ENCODE measurements around the gene RAB39A. TPM values are rescaled to one million over a fixed set of nuclear protein-coding genes. Genes with fewer than 3 reads are reported as not detected.

The RAB39A gene
- total RNA-seq, 4 donors from 2014 or later: 0.68 TPM; not detected in 3

GRCh38 chr11:107999759-108000455 lies 71.7 kb downstream of the RAB39A start:
- Histone ChIP-seq H3K27ac (no peak overlapping the region), H3K9me3 (no peaks in the 10 kb centered on the region), H3K27me3 (no peaks in the 10 kb centered on the region), H3K4me3 (no peak overlapping the region), H3K36me3 (no peaks in the 10 kb centered on the region), H3K4me1 (peaks cover 0 to 5% (median 0%) of the 10 kb centered on the region in 4 donors)
- intact Hi-C loops (cut with DNase I; ENCODE audit: low total_unique reads) (no loop called here), in situ Hi-C loops (cut with MboI; ENCODE audit: low pct_ligation_motif_present in 1 of 4, low pct_unique_long_range_greater_than_20kb in 1 of 4, low sequenced_read_pairs in 3 of 4) (loop anchor here in 2 of 4 donors (10.0 to 25.0 kb wide), 2 partner anchors 655 to 662 kb away; partner anchors contain the start of gene DDX10 (in 1 of the 2))
- TF ChIP-seq CTCF (IDR thresholded peaks at IDR 0.05) (peak; percentile 32 to 43 (median 39)), POLR2A (IDR thresholded peaks at IDR 0.05) (no peak), POLR2AphosphoS5 (IDR thresholded peaks at IDR 0.05) (no peak), EP300 (IDR thresholded peaks at IDR 0.05; ENCODE audit: low read depth) (no peak)
- 36 to 47% methylated on average over 3 to 6 of the region's 6 CpGs for WGBS, 2 donors (ENCODE audit: low coverage in 1 of 2)
- no peak for DNase-seq

- WGBS, 2 donors (ENCODE audit: low coverage in 1 of 2): 91 to 92% methylated on average over 2 to 3 of the region's 3 CpGs
Observed at GRCh38 chr11:108002476-108002875, 74.2 kb downstream of the RAB39A start.

GRCh38 chr11:108003623-108004022 lies 75.4 kb downstream of the RAB39A start:
- Histone ChIP-seq H3K4me3 (no peak overlapping the region), H3K27ac (no peak overlapping the region), H3K36me3 (no peaks in the 10 kb centered on the region), H3K4me1 (peaks cover 0 to 6% (median 0%) of the 10 kb centered on the region in 4 donors), H3K9me3 (no peaks in the 10 kb centered on the region), H3K27me3 (no peaks in the 10 kb centered on the region)
- no peak for TF ChIP-seq EP300 (IDR thresholded peaks at IDR 0.05; ENCODE audit: low read depth)
- TF ChIP-seq POLR2A (IDR thresholded peaks at IDR 0.05): no peak
- no peak for TF ChIP-seq POLR2AphosphoS5 (IDR thresholded peaks at IDR 0.05)
- no peak for TF ChIP-seq CTCF (IDR thresholded peaks at IDR 0.05)
- 82 to 90% methylated on average over 4 to 5 of the region's 5 CpGs for WGBS, 2 donors (ENCODE audit: low coverage in 1 of 2)
- DNase-seq: no peak
- intact Hi-C loops (cut with DNase I; ENCODE audit: low total_unique reads) (no loop called here), in situ Hi-C loops (cut with MboI; ENCODE audit: low pct_ligation_motif_present in 1 of 4, low pct_unique_long_range_greater_than_20kb in 1 of 4, low sequenced_read_pairs in 3 of 4) (loop anchor here in 2 of 4 donors (10.0 to 25.0 kb wide), 2 partner anchors 651 to 659 kb away; partner anchors contain the start of gene DDX10 (in 1 of the 2))

More at GRCh38 chr11:108002476-108002875, 74.2 kb downstream of the RAB39A start:
- no peaks in the 10 kb centered on the region for H3K36me3 ChIP-seq
- in situ Hi-C loops (cut with MboI; ENCODE audit: low pct_ligation_motif_present in 1 of 4, low pct_unique_long_range_greater_than_20kb in 1 of 4, low sequenced_read_pairs in 3 of 4) (loop anchor here in 2 of 4 donors (10.0 to 25.0 kb wide), 2 partner anchors 652 to 660 kb away; partner anchors contain the start of gene DDX10 (in 1 of the 2)), intact Hi-C loops (cut with DNase I; ENCODE audit: low total_unique reads) (no loop called here)
- H3K4me1 ChIP-seq: no peaks in the 10 kb centered on the region
- no peaks in the 10 kb centered on the region for H3K9me3 ChIP-seq
- H3K4me3 ChIP-seq: no peak overlapping the region
- no peak for TF ChIP-seq POLR2A (IDR thresholded peaks at IDR 0.05)
- TF ChIP-seq CTCF (IDR thresholded peaks at IDR 0.05): no peak
- no peak for TF ChIP-seq EP300 (IDR thresholded peaks at IDR 0.05; ENCODE audit: low read depth)
- no peak for TF ChIP-seq POLR2AphosphoS5 (IDR thresholded peaks at IDR 0.05)
- DNase-seq: no peak
- no peak overlapping the region for H3K27ac ChIP-seq
- no peaks in the 10 kb centered on the region for H3K27me3 ChIP-seq

- no peak for DNase-seq
- no peak overlapping the region for H3K4me3 ChIP-seq
- H3K4me1 ChIP-seq: peaks cover 11 to 35% (median 24%) of the 10 kb centered on the region in 4 donors
- in situ Hi-C loops (cut with MboI; ENCODE audit: low pct_ligation_motif_present in 1 of 4, low pct_unique_long_range_greater_than_20kb in 1 of 4, low sequenced_read_pairs in 3 of 4) (loop anchor here in 2 of 4 donors (10.0 to 25.0 kb wide), 2 partner anchors 647 to 654 kb away; partner anchors contain the start of gene DDX10 (in 1 of the 2)), intact Hi-C loops (cut with DNase I; ENCODE audit: low total_unique reads) (no loop called here)
- no peaks in the 10 kb centered on the region for H3K9me3 ChIP-seq
- no peak overlapping the region for H3K27ac ChIP-seq
- H3K36me3 ChIP-seq: no peaks in the 10 kb centered on the region
- TF ChIP-seq POLR2AphosphoS5 (IDR thresholded peaks at IDR 0.05) (no peak), POLR2A (IDR thresholded peaks at IDR 0.05) (no peak), EP300 (IDR thresholded peaks at IDR 0.05; ENCODE audit: low read depth) (no peak), CTCF (IDR thresholded peaks at IDR 0.05) (no peak)
- 91 to 92% methylated on average over 13 to 18 of the region's 18 CpGs for WGBS, 2 donors (ENCODE audit: low coverage in 1 of 2)
- no peaks in the 10 kb centered on the region for H3K27me3 ChIP-seq
Observed at GRCh38 chr11:108007819-108008218, 79.6 kb downstream of the RAB39A start.

Data from transverse colon (tissue), 4 donors.